ENCODE measurements around the gene DTWD1. TPM values are rescaled to one million over a fixed set of nuclear protein-coding genes. Genes with fewer than 3 reads are reported as not detected.
"Not testable (repeated sequence)": the region's sequence is repeated elsewhere in the genome, so short reads cannot be mapped to it uniquely, and the experiment has no call there.

Gene DTWD1, protein sequence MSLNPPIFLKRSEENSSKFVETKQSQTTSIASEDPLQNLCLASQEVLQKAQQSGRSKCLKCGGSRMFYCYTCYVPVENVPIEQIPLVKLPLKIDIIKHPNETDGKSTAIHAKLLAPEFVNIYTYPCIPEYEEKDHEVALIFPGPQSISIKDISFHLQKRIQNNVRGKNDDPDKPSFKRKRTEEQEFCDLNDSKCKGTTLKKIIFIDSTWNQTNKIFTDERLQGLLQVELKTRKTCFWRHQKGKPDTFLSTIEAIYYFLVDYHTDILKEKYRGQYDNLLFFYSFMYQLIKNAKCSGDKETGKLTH
- total RNA-seq = 20.9 and 38.0 TPM in 2 replicates

DNA sequence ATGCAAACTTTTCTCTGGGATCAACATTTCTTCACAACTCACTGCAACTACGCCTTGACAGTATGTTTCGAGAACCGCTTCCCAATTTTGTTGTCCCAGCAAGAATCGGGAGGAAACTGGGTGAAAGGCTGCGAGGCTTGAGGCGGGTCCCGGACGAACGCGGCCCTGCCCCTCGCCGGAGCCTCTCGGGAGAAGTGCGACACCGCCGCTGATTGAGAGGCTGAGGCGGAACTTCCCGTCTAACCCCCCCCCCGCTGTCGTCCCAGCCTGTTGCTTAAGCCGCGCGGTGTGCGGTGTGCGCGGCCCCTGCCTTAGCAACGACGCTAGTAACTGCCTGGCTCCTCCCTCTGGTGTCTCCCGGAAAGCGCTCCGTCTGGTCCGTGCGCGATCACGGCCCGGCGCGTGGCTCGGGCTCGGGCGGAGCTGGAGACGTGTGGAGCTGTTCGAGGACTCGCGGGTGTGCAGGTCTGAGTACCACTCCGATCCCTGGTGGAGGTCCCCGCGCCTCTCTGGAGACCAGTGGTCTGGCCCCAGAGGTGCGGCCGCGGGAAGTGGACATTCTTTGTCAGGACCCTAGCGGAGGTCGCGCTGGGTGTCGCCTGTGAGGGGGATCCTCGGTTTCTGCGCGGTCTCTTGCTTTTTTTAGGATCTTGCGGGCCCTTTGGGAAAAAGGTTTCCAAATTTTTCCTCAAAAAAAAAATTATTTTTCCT lies at the start of gene DTWD1, which contains the start of gene FAM227B:
Gene DTWD1, plus strand, starts transcription at position 391 of the 711 bp plus-strand sequence. CDS start 4,120 bp downstream, outside the sequence.
Gene FAM227B, minus strand, starts transcription at position 161 of the 711 bp plus-strand sequence. CDS start 5,647 bp downstream, outside the sequence.
- TF ChIP-seq, protein P1, sequence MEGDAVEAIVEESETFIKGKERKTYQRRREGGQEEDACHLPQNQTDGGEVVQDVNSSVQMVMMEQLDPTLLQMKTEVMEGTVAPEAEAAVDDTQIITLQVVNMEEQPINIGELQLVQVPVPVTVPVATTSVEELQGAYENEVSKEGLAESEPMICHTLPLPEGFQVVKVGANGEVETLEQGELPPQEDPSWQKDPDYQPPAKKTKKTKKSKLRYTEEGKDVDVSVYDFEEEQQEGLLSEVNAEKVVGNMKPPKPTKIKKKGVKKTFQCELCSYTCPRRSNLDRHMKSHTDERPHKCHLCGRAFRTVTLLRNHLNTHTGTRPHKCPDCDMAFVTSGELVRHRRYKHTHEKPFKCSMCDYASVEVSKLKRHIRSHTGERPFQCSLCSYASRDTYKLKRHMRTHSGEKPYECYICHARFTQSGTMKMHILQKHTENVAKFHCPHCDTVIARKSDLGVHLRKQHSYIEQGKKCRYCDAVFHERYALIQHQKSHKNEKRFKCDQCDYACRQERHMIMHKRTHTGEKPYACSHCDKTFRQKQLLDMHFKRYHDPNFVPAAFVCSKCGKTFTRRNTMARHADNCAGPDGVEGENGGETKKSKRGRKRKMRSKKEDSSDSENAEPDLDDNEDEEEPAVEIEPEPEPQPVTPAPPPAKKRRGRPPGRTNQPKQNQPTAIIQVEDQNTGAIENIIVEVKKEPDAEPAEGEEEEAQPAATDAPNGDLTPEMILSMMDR (IDR thresholded peaks at IDR 0.05; ENCODE audit: insufficient read depth, low read depth, low read length) = no peak
- peak within 1 kb of the TSS; percentile 91 for H3K4me3 ChIP-seq (ENCODE audit: low read depth, low read length)
- DNase-seq (ENCODE audit: low read depth) = peak; percentile 99

DNA sequence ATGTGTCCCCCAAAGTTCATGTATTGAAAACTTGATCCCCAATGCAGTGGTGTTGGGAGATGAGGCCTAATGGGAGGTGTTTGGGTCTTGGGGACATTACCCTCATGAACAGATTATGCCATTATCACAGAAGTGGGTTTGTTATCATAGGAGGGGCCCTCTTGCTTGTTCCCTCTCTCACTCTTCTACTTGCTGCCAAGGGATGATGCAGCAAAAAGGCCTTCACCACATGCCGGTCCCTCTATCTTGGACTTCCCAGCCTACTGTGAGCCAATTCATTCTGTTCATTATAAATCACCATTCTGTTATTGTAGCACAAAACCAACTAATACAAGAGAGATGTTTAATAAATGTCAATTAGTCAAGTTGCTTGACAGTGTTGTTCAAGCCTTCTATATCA lies 47.4 kb upstream of the DTWD1 start:
- TF ChIP-seq, protein P1 (IDR thresholded peaks at IDR 0.05; ENCODE audit: insufficient read depth, low read depth, low read length) = no peak
- DNase-seq (ENCODE audit: low read depth) = no peak
- no peak overlapping the region for H3K4me3 ChIP-seq (ENCODE audit: low read depth, low read length)

DNA sequence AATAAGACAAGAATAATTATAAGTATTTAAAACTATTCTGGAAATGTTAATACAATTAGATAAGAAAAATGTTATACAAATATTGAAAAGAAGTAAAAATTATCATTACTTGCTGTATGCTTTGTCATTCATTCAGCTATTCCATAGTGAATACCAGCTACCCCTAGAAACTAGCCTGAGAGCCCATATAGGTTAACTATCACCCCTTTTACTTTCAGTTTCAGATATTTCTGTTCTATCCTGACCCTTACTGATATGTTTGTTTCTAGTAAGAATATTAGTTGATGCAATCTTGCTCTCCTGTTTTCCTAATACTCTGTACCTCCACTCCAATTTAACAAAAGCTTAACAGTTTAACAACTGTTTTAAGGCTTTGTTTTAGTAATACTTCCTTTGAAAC lies 31.8 kb upstream of the DTWD1 start:
- DNase-seq (ENCODE audit: low read depth) = peak; percentile 18
- H3K4me3 ChIP-seq (ENCODE audit: low read depth, low read length) = no peak overlapping the region
- TF ChIP-seq, protein P1 (IDR thresholded peaks at IDR 0.05; ENCODE audit: insufficient read depth, low read depth, low read length) = no peak

DNA sequence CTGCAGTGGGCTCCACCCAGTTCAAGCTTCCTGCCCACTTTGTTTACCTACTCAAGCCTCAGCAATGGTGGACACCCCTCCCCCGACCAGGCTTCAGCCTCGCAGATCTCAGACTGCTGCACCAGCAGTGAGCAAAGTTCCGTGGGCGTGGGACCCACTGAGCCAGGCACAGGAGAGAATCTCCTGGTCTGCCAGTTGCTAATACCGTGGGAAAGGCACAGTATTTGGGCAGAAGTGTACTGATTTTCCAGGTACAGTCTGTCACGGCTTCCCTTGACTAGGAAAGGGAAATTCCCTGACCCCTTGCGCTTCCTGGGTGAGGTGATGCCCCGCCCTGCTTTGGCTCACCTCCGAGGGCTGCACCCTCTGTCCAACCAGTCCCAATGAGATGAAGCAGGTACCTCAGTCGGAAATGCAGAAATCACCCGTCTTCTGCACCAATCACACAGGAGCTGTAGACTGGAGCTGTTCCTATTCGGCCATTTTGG lies 28.0 kb upstream of the DTWD1 start:
- not testable (repeated sequence) for H3K4me3 ChIP-seq (ENCODE audit: low read depth, low read length); DNase-seq (ENCODE audit: low read depth)

DNA sequence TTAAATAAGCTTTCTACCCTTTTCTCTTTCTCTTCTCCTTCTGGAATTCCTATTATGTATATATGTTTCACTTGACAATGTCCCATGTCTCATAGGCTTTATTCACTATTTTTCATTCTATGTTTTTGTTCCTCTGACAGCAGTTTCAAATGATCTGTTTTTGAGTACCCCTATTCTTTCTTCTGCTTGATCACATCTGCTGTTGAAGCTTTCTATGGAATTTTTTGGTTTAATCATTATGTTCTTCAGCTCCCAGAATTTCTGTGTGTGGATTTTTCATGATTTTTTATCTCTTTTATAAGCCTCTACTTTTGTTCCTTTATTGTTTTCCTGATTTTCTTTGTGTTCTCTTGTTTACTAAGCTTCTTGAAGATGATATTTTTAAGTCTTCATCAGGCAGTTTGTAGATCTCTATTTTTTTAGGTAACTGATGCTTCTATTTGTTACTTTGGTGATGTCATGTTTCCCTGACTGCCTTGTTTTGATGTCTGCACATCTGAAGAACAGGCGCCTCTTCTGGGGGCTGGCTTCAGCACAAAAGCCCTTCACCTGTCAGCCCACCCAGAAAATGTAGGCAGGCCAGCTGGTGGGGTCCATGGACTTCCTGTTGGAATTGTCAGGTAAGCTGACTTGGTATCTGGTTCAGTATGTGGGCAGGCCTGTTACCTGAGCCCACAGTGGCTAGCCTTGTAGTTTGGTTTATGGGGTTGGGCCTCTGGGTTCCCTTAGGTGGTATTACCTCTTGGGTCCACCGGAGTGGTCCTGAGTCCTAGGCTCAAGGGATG lies 16.0 kb upstream of the DTWD1 start:
- TF ChIP-seq, protein P1 (IDR thresholded peaks at IDR 0.05; ENCODE audit: insufficient read depth, low read depth, low read length) = no peak
- no peak for DNase-seq (ENCODE audit: low read depth)
- H3K4me3 ChIP-seq (ENCODE audit: low read depth, low read length) = no peak overlapping the region

DNA sequence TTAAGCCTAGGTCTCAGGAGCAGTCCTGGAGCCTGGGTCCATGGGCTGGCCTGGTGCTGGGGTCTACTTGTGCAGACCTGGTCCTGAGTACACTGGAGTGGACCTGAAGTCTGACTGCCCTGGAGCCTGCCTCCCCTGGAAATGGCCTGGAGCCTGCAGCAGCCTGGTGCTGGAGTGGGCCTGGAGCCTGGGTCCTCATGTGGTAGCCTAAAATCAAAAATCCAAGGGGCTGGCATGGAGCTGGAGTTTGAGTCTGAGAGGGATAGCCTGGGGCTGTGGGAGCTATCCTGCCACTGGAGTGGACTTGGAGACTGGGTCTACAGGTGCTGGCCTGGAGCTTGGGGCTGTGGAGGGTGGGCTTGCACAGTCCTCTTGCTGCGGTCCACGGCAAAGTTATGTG lies 15.3 kb upstream of the DTWD1 start:
- H3K4me3 ChIP-seq (ENCODE audit: low read depth, low read length) = no peak overlapping the region
- TF ChIP-seq, protein P1 (IDR thresholded peaks at IDR 0.05; ENCODE audit: insufficient read depth, low read depth, low read length) = no peak
- DNase-seq (ENCODE audit: low read depth) = no peak
